HepG2 (cell line): ENCODE results near the gene SEC14L2. TPM values are rescaled to one million over a fixed set of nuclear protein-coding genes. Genes with fewer than 3 reads are reported as not detected.

Experiments
- NFATC3 ChIP-seq: sonication (generic); formaldehyde crosslinking; IDR thresholded peaks from 2 replicates; pipeline ENCODE4 v1.5.1; 2020; ENCODE audit warnings: mild to moderate bottlenecking, missing genetic modification reagents
- PRMT3 ChIP-seq: sonication (generic); formaldehyde crosslinking; IDR thresholded peaks from 2 replicates; pipeline ENCODE4 v1.8.1; 2022; ENCODE audit warnings: low read depth, mild to moderate bottlenecking, moderate library complexity, missing genetic modification reagents, borderline replicate concordance
- SMAD9 ChIP-seq: sonication (generic); formaldehyde crosslinking; IDR thresholded peaks from 2 replicates; pipeline ENCODE4 v1.5.1; 2020; ENCODE audit warnings: mild to moderate bottlenecking, missing genetic modification reagents
- TEAD2 ChIP-seq: sonication (generic); formaldehyde crosslinking; IDR thresholded peaks from 2 replicates; pipeline ENCODE4 v1.9.0; 2021; ENCODE audit warnings: missing genetic modification reagents
- ZBTB3 ChIP-seq: sonication (generic); formaldehyde crosslinking; IDR thresholded peaks from 2 replicates; pipeline ENCODE4 v1.4.0; 2020; ENCODE audit warnings: low read depth, mild to moderate bottlenecking, moderate library complexity, missing genetic modification reagents, borderline replicate concordance
- ZKSCAN8 ChIP-seq: IDR thresholded peaks from 2 replicates; pipeline ENCODE4 v1.6.1; 2016; ENCODE audit warnings: borderline replicate concordance, missing genetic modification reagents, missing compliant biosample characterization
- ZMYM2 ChIP-seq: sonication (generic); formaldehyde crosslinking; IDR thresholded peaks from 2 replicates; pipeline ENCODE4 v1.8.0; 2022; ENCODE audit warnings: mild to moderate bottlenecking, missing genetic modification reagents
- ZNF17 ChIP-seq: sonication (generic); formaldehyde crosslinking; IDR thresholded peaks from 2 replicates; pipeline ENCODE4 v1.5.0; 2020; ENCODE audit warnings: mild to moderate bottlenecking, missing genetic modification reagents
- ZNF317 ChIP-seq: sonication (generic); formaldehyde crosslinking; IDR thresholded peaks from 2 replicates; pipeline ENCODE4 v1.5.0; 2020; ENCODE audit warnings: mild to moderate bottlenecking, missing genetic modification reagents
- ZNF333 ChIP-seq: sonication (generic); formaldehyde crosslinking; IDR thresholded peaks from 2 replicates; pipeline ENCODE4 v1.4.0; 2020; ENCODE audit warnings: mild to moderate bottlenecking, missing genetic modification reagents, borderline replicate concordance
- ZNF567 ChIP-seq: sonication (generic); formaldehyde crosslinking; IDR thresholded peaks from 2 replicates; pipeline ENCODE4 v1.8.1; 2023; ENCODE audit warnings: mild to moderate bottlenecking, missing genetic modification reagents, borderline replicate concordance
- ZNF644 ChIP-seq: IDR thresholded peaks from 2 replicates; pipeline ENCODE4 v1.6.1; 2016; ENCODE audit warnings: low read depth
- polyA plus RNA-seq, 8 experiments: library from polyadenylated mRNA; depleted of rRNA in 3 of 8; stranded (reverse) in 7 of 8; unstranded in 1 of 8; fragments of >200 nt; fragmentation: Illumina TruSeq in 4 of 8; extraction: Trizol in 4 of 8; gene quantifications; 2 replicates each; pipeline versions ENCODE4 v1.2.1 to v1.2.3, GENCODE V29; 2011 to 2016; ENCODE audit warnings: low read depth in 4 of 8, missing spikeins in 1 of 8, mixed read lengths in 1 of 8; ENCODE audit not compliant: insufficient read depth in 1 of 8
- total RNA-seq, 5 experiments: library from RNA; depleted of rRNA; stranded (reverse); fragments of >200 nt; fragmentation: Illumina TruSeq; extraction: Trizol; gene quantifications; 2 replicates each; pipeline ENCODE4 v1.2.3, GENCODE V29; 2016; ENCODE audit warnings: low read depth in 1 of 5
- TF ChIP-seq, protein P1 (sequence below): sonication (generic); formaldehyde crosslinking; IDR thresholded peaks from 2 replicates; pipeline ENCODE4 v1.4.0; 2020; ENCODE audit warnings: missing genetic modification reagents
- TF ChIP-seq, protein P2 (sequence below): sonication (generic); formaldehyde crosslinking; IDR thresholded peaks from 2 replicates; pipeline ENCODE4 v1.5.1; 2020; ENCODE audit warnings: missing genetic modification reagents, mild to moderate bottlenecking, borderline replicate concordance
- TF ChIP-seq, protein P3 (sequence below): sonication (generic); IDR thresholded peaks from 2 replicates; pipeline ENCODE4 v1.6.1; 2016; ENCODE audit warnings: low read depth, borderline replicate concordance
- TF ChIP-seq, protein P4 (sequence below): sonication (generic); formaldehyde crosslinking; IDR thresholded peaks from 2 replicates; pipeline ENCODE4 v1.4.0; 2020; ENCODE audit warnings: missing genetic modification reagents
- TF ChIP-seq, protein P5 (sequence below): sonication (generic); formaldehyde crosslinking; IDR thresholded peaks from 2 replicates; pipeline ENCODE4 v1.9.0; 2022; ENCODE audit warnings: low read depth, missing genetic modification reagents

SEC14L2 gene
- total and polyA plus RNA-seq, 2 of the 13 experiments (the other 11 are each of a cell fraction or from before 2014, with no cell fraction given), result 4.1 to 5.1 TPM

DNA sequence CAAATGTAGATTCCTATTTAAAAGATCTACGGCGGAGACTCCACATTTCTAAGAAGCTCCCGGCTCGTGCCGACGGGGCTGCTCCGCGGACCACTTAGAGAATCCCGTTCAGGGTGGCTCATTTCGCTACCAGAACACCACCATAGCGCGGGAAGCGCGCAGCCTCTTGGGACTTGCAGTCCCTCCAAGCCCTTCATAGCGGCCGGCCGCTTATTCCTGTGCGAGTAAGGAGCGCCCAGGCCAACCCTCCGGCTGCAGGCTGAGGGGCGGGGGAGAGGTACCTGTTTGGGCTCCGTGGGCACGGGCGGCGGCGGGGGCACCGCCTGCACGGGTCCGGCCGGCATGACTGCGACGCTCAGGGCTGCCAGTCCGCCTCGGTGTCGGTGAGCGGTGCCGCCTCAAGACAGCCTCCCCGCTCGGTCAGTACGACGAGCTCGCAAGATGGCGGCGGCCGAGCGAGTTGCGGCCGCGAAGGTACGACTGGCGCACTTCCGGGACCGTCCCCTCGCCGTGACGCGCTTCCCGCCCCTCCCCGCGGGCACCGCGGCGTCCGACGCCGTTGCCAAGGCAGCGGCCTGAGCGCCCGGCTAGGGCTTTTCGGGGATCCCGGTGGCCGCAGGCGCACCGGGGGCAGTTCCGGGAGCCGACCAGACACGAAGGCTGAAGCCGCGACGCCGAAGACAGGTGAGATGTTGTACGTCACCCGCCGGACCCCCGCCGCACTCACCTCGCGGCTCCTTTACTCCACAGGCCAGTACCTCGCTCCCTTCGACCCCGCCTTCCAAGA, 40.2 kb upstream of the SEC14L2 start, which contains the start of the genes CCDC157 and SF3A1 (continued):
- TF ChIP-seq, protein P1, sequence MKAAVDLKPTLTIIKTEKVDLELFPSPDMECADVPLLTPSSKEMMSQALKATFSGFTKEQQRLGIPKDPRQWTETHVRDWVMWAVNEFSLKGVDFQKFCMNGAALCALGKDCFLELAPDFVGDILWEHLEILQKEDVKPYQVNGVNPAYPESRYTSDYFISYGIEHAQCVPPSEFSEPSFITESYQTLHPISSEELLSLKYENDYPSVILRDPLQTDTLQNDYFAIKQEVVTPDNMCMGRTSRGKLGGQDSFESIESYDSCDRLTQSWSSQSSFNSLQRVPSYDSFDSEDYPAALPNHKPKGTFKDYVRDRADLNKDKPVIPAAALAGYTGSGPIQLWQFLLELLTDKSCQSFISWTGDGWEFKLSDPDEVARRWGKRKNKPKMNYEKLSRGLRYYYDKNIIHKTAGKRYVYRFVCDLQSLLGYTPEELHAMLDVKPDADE (CRISPR knock-in tag), result no peak
- TF ChIP-seq, protein P2, sequence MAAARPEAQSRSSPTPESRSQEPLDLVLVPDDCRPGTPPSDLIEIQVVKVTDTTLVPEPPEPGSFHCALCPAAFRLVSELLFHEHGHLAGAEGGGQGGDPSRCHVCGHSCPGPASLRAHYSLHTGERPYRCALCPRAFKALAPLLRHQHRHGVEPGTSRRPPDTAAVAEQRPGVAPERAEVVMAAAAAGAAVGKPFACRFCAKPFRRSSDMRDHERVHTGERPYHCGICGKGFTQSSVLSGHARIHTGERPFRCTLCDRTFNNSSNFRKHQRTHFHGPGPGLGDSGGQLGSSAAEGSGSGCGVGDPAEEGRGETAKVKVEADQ (CRISPR knock-in tag), result peak; percentile 42; the same call in 1 of the 2 replicates
- TF ChIP-seq PRMT3 (CRISPR knock-in tag) (no peak), ZMYM2 (no peak), SMAD9 (CRISPR knock-in tag) (no peak), ZNF333 (CRISPR knock-in tag) (peak; percentile 48; the same call in 1 of the 2 replicates), ZNF317 (CRISPR knock-in tag) (peak; percentile 70; the same call in 1 of the 2 replicates), ZBTB3 (CRISPR knock-in tag) (0 out of 2 replicates have a peak, but pooled peaks have one; percentile 24), ZKSCAN8 (CRISPR knock-in tag) (no peak), ZNF567 (CRISPR knock-in tag) (0 out of 2 replicates have a peak, but pooled peaks have one; percentile 29), TEAD2 (CRISPR knock-in tag) (no peak), ZNF17 (CRISPR knock-in tag) (no peak), ZNF644 (CRISPR knock-in tag) (no peak), NFATC3 (CRISPR knock-in tag) (no peak)
- TF ChIP-seq, protein P3, sequence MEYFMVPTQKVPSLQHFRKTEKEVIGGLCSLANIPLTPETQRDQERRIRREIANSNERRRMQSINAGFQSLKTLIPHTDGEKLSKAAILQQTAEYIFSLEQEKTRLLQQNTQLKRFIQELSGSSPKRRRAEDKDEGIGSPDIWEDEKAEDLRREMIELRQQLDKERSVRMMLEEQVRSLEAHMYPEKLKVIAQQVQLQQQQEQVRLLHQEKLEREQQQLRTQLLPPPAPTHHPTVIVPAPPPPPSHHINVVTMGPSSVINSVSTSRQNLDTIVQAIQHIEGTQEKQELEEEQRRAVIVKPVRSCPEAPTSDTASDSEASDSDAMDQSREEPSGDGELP, result no peak
- TF ChIP-seq, protein P4, sequence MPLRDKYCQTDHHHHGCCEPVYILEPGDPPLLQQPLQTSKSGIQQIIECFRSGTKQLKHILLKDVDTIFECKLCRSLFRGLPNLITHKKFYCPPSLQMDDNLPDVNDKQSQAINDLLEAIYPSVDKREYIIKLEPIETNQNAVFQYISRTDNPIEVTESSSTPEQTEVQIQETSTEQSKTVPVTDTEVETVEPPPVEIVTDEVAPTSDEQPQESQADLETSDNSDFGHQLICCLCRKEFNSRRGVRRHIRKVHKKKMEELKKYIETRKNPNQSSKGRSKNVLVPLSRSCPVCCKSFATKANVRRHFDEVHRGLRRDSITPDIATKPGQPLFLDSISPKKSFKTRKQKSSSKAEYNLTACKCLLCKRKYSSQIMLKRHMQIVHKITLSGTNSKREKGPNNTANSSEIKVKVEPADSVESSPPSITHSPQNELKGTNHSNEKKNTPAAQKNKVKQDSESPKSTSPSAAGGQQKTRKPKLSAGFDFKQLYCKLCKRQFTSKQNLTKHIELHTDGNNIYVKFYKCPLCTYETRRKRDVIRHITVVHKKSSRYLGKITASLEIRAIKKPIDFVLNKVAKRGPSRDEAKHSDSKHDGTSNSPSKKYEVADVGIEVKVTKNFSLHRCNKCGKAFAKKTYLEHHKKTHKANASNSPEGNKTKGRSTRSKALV, result peak; percentile 81
- TF ChIP-seq, protein P5, sequence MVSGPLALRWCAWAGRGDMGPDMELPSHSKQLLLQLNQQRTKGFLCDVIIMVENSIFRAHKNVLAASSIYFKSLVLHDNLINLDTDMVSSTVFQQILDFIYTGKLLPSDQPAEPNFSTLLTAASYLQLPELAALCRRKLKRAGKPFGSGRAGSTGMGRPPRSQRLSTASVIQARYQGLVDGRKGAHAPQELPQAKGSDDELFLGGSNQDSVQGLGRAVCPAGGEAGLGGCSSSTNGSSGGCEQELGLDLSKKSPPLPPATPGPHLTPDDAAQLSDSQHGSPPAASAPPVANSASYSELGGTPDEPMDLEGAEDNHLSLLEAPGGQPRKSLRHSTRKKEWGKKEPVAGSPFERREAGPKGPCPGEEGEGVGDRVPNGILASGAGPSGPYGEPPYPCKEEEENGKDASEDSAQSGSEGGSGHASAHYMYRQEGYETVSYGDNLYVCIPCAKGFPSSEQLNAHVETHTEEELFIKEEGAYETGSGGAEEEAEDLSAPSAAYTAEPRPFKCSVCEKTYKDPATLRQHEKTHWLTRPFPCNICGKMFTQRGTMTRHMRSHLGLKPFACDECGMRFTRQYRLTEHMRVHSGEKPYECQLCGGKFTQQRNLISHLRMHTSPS (CRISPR knock-in tag), result 0 out of 2 replicates have a peak, but pooled peaks have one; percentile 39
